HepG2 (cell line): Measurements from ENCODE around the gene YPEL3. TPM values are rescaled to one million over a fixed set of nuclear protein-coding genes. Genes with fewer than 3 reads are reported as not detected.

Experiments used
- ADNP ChIP-seq: sonication (generic); formaldehyde crosslinking; IDR thresholded peaks from 2 replicates; pipeline ENCODE4 v1.4.0; 2020; ENCODE audit warnings: missing genetic modification reagents
- CHD4 ChIP-seq: fragments of 200-600 bp; sonication (generic); IDR thresholded peaks from 2 replicates; pipeline ENCODE4 v1.7.0; 2017; ENCODE audit warnings: mild to moderate bottlenecking, low read length, borderline replicate concordance
- HNRNPH1 ChIP-seq: fragments of 200-400 bp; formaldehyde crosslinking; optimal IDR thresholded peaks from 2 replicates; pipeline ENCODE3; 2017; ENCODE audit warnings: mild to moderate bottlenecking, low read depth, low read length
- JUND ChIP-seq: sonication (generic); formaldehyde crosslinking; IDR thresholded peaks from 2 replicates; pipeline ENCODE4 v1.8.0; 2022; ENCODE audit warnings: mild to moderate bottlenecking, missing genetic modification reagents
- NFE2L1 ChIP-seq: sonication (generic); formaldehyde crosslinking; IDR thresholded peaks from 2 replicates; pipeline ENCODE4 v1.4.0; 2020; ENCODE audit warnings: missing genetic modification reagents, mild to moderate bottlenecking, borderline replicate concordance
- NONO ChIP-seq, 2 experiments: fragments of 450-650 bp in 1 of 2; sonication (generic) in 1 of 2; formaldehyde crosslinking in 1 of 2; IDR thresholded peaks in 1 of 2; conservative IDR thresholded peaks in 1 of 2; 2 replicates each; pipeline versions ENCODE4 v1.6.1 to v1.8.0; 2017 to 2022; ENCODE audit warnings: mild to moderate bottlenecking in 1 of 2, missing genetic modification reagents in 1 of 2, moderate library complexity in 1 of 2
- NRL ChIP-seq: sonication (generic); formaldehyde crosslinking; IDR thresholded peaks from 2 replicates; pipeline ENCODE4 v1.5.0; 2020; ENCODE audit warnings: missing genetic modification reagents, mild to moderate bottlenecking, moderate library complexity, borderline replicate concordance
- SOX13 ChIP-seq, 3 experiments: fragments of 450-650 bp in 1 of 3; sonication (generic) in 1 of 3; formaldehyde crosslinking in 1 of 3; IDR thresholded peaks in 2 of 3; conservative IDR thresholded peaks in 1 of 3; 2 replicates each; pipeline versions ENCODE4 v1.5.0 to v1.6.1; 2016 to 2020; ENCODE audit warnings: antibody characterized with exemption in 1 of 3, mild to moderate bottlenecking in 1 of 3, missing compliant biosample characterization in 1 of 3, missing genetic modification reagents in 1 of 3, moderate library complexity in 1 of 3
- THYN1 ChIP-seq: sonication (generic); formaldehyde crosslinking; IDR thresholded peaks from 2 replicates; pipeline ENCODE4 v1.8.1; 2023; ENCODE audit warnings: low read depth, mild to moderate bottlenecking, moderate library complexity, missing genetic modification reagents, borderline replicate concordance
- ZBTB25 ChIP-seq: IDR thresholded peaks from 2 replicates; pipeline ENCODE4 v1.6.1; 2018; ENCODE audit warnings: missing genetic modification reagents
- ZNF234 ChIP-seq: sonication (generic); formaldehyde crosslinking; conservative IDR thresholded peaks from 2 replicates; pipeline ENCODE4 v1.5.1; 2020; ENCODE audit warnings: mild to moderate bottlenecking, missing genetic modification reagents
- ZNF30 ChIP-seq: sonication (generic); formaldehyde crosslinking; IDR thresholded peaks from 2 replicates; pipeline ENCODE4 v1.5.0; 2020; ENCODE audit warnings: mild to moderate bottlenecking, missing genetic modification reagents
- ZNF382 ChIP-seq: sonication (generic); formaldehyde crosslinking; IDR thresholded peaks from 2 replicates; pipeline ENCODE4 v1.5.0; 2020; ENCODE audit warnings: missing genetic modification reagents, mild to moderate bottlenecking, borderline replicate concordance
- ZNF724P ChIP-seq: sonication (generic); formaldehyde crosslinking; IDR thresholded peaks from 2 replicates; pipeline ENCODE4 v1.8.0; 2022; ENCODE audit warnings: missing genetic modification reagents, borderline replicate concordance
- ZNF883 ChIP-seq: sonication (generic); formaldehyde crosslinking; IDR thresholded peaks from 2 replicates; pipeline ENCODE4 v1.5.1; 2020; ENCODE audit warnings: mild to moderate bottlenecking, missing genetic modification reagents; ENCODE audit errors: not compliant biosample characterization
- polyA plus RNA-seq, 8 experiments: library from polyadenylated mRNA; depleted of rRNA in 3 of 8; stranded (reverse) in 7 of 8; unstranded in 1 of 8; fragments of >200 nt; fragmentation: Illumina TruSeq in 4 of 8; extraction: Trizol in 4 of 8; gene quantifications; 2 replicates each; pipeline versions ENCODE4 v1.2.1 to v1.2.3, GENCODE V29; 2011 to 2016; ENCODE audit warnings: low read depth in 4 of 8, missing spikeins in 1 of 8, mixed read lengths in 1 of 8; ENCODE audit not compliant: insufficient read depth in 1 of 8
- total RNA-seq, 5 experiments: library from RNA; depleted of rRNA; stranded (reverse); fragments of >200 nt; fragmentation: Illumina TruSeq; extraction: Trizol; gene quantifications; 2 replicates each; pipeline ENCODE4 v1.2.3, GENCODE V29; 2016; ENCODE audit warnings: low read depth in 1 of 5
- TF ChIP-seq, protein P1 (sequence below), 2 experiments: fragments of 450-650 bp in 1 of 2; sonication (generic) in 1 of 2; formaldehyde crosslinking in 1 of 2; IDR thresholded peaks; 2 replicates each; pipeline versions ENCODE4 v1.6.1 to v1.8.0; 2016 to 2022; ENCODE audit warnings: antibody characterized with exemption in 1 of 2, mild to moderate bottlenecking in 1 of 2, missing genetic modification reagents in 1 of 2
- TF ChIP-seq, protein P2 (sequence below): sonication (generic); formaldehyde crosslinking; IDR thresholded peaks from 2 replicates; pipeline ENCODE4 v1.5.0; 2020; ENCODE audit warnings: missing genetic modification reagents, mild to moderate bottlenecking, borderline replicate concordance

YPEL3 gene
- total and polyA plus RNA-seq, 2 of the 13 experiments (the other 11 are each of a cell fraction or from before 2014, with no cell fraction given): 5.4 to 47.0 TPM

GRCh38 chr16:30063278-30063892, 32.6 kb downstream of the YPEL3 start (continued):
- TF ChIP-seq, protein P1, sequence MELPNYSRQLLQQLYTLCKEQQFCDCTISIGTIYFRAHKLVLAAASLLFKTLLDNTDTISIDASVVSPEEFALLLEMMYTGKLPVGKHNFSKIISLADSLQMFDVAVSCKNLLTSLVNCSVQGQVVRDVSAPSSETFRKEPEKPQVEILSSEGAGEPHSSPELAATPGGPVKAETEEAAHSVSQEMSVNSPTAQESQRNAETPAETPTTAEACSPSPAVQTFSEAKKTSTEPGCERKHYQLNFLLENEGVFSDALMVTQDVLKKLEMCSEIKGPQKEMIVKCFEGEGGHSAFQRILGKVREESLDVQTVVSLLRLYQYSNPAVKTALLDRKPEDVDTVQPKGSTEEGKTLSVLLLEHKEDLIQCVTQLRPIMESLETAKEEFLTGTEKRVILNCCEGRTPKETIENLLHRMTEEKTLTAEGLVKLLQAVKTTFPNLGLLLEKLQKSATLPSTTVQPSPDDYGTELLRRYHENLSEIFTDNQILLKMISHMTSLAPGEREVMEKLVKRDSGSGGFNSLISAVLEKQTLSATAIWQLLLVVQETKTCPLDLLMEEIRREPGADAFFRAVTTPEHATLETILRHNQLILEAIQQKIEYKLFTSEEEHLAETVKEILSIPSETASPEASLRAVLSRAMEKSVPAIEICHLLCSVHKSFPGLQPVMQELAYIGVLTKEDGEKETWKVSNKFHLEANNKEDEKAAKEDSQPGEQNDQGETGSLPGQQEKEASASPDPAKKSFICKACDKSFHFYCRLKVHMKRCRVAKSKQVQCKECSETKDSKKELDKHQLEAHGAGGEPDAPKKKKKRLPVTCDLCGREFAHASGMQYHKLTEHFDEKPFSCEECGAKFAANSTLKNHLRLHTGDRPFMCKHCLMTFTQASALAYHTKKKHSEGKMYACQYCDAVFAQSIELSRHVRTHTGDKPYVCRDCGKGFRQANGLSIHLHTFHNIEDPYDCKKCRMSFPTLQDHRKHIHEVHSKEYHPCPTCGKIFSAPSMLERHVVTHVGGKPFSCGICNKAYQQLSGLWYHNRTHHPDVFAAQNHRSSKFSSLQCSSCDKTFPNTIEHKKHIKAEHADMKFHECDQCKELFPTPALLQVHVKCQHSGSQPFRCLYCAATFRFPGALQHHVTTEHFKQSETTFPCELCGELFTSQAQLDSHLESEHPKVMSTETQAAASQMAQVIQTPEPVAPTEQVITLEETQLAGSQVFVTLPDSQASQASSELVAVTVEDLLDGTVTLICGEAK (IDR thresholded peaks at IDR 0.05): no peak
- TF ChIP-seq, protein P1 (CRISPR knock-in tag; IDR thresholded peaks at IDR 0.05): no peak
- no peak for TF ChIP-seq ZNF30 (CRISPR knock-in tag)
- no peak for TF ChIP-seq ZNF382 (CRISPR knock-in tag)
- TF ChIP-seq ADNP (CRISPR knock-in tag): 0 out of 2 replicates have a peak, but pooled peaks have one; percentile 11
- TF ChIP-seq JUND (CRISPR knock-in tag): no peak
- TF ChIP-seq NFE2L1: no peak
- TF ChIP-seq ZNF883 (CRISPR knock-in tag): peak; percentile 76
- TF ChIP-seq ZNF724P: no peak
- no peak for TF ChIP-seq CHD4
- no peak for TF ChIP-seq ZNF234
- TF ChIP-seq, protein P2, sequence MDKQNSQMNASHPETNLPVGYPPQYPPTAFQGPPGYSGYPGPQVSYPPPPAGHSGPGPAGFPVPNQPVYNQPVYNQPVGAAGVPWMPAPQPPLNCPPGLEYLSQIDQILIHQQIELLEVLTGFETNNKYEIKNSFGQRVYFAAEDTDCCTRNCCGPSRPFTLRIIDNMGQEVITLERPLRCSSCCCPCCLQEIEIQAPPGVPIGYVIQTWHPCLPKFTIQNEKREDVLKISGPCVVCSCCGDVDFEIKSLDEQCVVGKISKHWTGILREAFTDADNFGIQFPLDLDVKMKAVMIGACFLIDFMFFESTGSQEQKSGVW (CRISPR knock-in tag): no peak
- no peak for TF ChIP-seq SOX13 (IDR thresholded peaks at IDR 0.05)
- no peak for TF ChIP-seq SOX13 (CRISPR knock-in tag; conservative IDR thresholded peaks at IDR 0.05 in 1 of 2, IDR thresholded peaks at IDR 0.05 in 1 of 2)
- TF ChIP-seq NONO (IDR thresholded peaks at IDR 0.05): no peak
- no peak for TF ChIP-seq NONO (CRISPR knock-in tag; conservative IDR thresholded peaks at IDR 0.05)
- no peak for TF ChIP-seq NRL (CRISPR knock-in tag)
- no peak for TF ChIP-seq THYN1 (CRISPR knock-in tag)
- TF ChIP-seq HNRNPH1: no peak
- 0 out of 2 replicates have a peak, but pooled peaks have one; percentile 11 for TF ChIP-seq ZBTB25 (CRISPR knock-in tag)
